ENCODE results near the gene VPS52. TPM values are rescaled to one million over a fixed set of nuclear protein-coding genes. Genes with fewer than 3 reads are reported as not detected.

The VPS52 gene
- total RNA-seq, 1 donor from 2014 or later, result 33.9 TPM

DNA sequence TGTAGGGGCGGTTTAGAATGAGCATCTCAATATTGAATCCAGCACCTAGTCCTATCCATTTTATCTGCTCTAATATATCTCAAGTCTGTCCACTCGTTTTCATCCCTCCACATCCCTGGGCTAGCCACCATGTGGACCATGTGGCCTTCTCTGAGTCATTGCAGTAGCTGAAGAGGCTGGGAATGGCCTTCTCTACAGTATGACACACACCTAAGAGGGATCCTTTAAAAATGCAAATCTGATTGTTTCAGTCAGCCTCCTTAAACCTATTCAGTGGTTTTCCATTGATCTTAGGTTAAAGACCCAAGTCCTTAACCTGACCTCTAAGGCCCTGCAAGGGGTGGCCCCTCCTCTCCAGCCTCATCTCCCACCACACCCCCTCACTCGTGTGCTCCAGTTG is 54.0 kb downstream of the VPS52 start:
- no peak overlapping the region for H3K4me3 ChIP-seq (ENCODE audit: low read depth, low read length)
- TF ChIP-seq, protein P1, sequence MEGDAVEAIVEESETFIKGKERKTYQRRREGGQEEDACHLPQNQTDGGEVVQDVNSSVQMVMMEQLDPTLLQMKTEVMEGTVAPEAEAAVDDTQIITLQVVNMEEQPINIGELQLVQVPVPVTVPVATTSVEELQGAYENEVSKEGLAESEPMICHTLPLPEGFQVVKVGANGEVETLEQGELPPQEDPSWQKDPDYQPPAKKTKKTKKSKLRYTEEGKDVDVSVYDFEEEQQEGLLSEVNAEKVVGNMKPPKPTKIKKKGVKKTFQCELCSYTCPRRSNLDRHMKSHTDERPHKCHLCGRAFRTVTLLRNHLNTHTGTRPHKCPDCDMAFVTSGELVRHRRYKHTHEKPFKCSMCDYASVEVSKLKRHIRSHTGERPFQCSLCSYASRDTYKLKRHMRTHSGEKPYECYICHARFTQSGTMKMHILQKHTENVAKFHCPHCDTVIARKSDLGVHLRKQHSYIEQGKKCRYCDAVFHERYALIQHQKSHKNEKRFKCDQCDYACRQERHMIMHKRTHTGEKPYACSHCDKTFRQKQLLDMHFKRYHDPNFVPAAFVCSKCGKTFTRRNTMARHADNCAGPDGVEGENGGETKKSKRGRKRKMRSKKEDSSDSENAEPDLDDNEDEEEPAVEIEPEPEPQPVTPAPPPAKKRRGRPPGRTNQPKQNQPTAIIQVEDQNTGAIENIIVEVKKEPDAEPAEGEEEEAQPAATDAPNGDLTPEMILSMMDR (conservative IDR thresholded peaks at IDR 0.05; ENCODE audit: low read depth, low read length), result no peak
- DNase-seq (ENCODE audit: low read depth), result no peak

DNA sequence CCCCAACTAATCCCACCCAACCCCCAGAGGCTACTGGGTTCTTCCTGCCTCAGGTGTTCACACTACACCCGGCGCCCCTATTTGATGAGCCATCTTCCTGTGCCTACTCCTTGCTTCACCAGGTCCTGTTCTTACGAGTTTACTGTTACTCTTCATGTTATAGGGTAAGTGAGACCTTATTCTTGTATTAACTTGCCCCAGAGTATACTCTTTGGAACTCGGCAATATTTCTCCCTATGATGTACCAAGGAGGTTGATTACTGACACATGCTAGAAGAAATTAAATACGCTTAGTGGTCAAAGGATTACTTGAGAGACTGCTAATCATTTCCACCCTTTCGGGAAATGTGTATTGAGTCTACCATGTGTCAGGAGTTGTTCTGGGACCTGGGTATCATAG is 54.4 kb downstream of the VPS52 start:
- H3K4me3 ChIP-seq (ENCODE audit: low read depth, low read length), result no peak overlapping the region
- TF ChIP-seq, protein P1 (conservative IDR thresholded peaks at IDR 0.05; ENCODE audit: low read depth, low read length), result no peak
- DNase-seq (ENCODE audit: low read depth), result no peak

DNA sequence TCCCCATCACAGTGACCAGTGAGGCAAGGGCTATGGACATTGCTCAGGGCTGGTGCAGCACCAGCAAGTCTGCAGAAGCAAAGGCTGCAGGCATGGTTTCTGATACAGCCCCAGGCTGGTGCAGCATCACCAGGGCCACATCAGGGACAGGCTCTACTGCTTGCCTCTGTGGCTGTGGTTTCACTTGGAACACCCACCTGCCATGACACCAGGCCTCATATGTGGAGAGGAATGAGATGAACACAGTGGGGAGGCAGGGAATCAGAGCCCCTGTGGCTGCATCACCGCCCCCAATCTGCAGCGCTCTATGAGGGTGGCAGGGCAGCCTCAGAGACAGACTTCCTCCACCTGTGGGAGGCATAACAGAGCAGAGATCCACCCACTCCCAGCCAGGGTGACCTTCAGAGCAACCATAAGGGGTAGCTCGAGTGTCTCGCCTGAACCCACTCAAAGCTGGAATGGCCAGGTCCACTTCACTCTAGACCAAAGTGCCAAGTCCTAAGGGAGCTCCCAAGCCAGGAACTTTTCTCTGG is 55.5 kb downstream of the VPS52 start:
- DNase-seq (ENCODE audit: low read depth), result no peak
- H3K4me3 ChIP-seq (ENCODE audit: low read depth, low read length), result no peak overlapping the region
- TF ChIP-seq, protein P1 (conservative IDR thresholded peaks at IDR 0.05; ENCODE audit: low read depth, low read length), result no peak

DNA sequence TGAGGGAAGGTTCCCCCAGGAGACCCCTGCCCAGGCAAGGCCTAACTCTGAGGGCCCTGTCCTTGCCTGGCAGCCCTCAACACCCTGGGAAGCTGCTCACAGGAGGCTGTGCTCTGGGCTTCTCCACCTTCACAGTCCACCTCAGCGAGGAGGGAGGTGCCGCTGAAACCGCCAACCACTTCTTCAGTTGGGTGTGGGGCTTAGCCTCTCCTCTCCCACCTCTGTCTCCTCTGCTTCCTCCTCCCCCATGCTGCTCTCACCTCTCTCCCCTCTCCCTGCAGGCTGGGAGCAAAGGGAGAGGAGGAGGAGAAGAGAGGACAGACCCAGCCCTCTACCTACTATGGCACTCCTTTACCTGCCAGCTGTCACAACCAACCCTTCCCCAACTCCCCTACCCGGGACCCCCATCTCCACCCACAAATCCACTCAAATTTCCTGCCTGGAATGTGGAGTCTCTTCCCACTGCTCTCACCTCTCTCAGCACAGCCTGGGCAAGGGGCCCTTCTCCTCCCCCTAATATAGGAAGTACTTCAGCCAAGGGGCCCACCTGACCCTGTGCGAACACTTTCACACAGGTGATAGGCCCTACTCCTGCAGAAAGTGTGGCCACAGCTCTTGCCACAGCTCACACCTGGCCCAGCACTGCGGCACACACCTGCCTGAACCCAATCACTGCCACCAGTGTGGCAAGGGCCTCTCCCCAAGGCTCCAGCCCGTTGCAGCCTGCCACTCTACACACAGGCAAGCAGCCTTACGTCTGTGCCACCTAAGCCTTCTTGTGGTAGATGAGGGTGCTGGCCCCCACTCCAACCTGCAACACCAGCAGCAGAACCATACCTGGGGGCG is 56.2 kb downstream of the VPS52 start:
- H3K4me3 ChIP-seq (ENCODE audit: low read depth, low read length), result no peak overlapping the region

DNA sequence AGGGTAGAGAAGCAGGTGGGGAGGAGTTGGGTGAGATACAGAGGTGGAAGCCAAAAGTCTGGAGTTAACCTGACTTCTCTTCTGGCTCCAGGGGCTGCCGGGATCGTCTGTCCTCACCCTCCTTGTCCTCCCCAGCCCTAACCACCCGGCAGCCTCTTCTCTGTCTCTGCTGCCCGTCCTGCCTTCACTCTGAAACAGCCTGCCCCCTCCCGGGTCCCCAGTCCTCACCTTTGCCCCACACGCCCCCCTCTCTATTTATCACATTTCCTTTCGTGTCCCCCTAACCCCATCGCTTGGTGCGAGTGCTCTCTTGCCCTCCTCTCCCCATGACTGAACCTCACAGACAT is 57.7 kb downstream of the VPS52 start:
- H3K4me3 ChIP-seq (ENCODE audit: low read depth, low read length), result peak overlapping the region; percentile 54
- TF ChIP-seq, protein P1 (conservative IDR thresholded peaks at IDR 0.05; ENCODE audit: low read depth, low read length), result no peak
- no peak for DNase-seq (ENCODE audit: low read depth)

More for the DNA sequence above, 56.2 kb downstream of the VPS52 start:
- TF ChIP-seq, protein P1 (conservative IDR thresholded peaks at IDR 0.05; ENCODE audit: low read depth, low read length), result no peak
- no peak for DNase-seq (ENCODE audit: low read depth)

DNA sequence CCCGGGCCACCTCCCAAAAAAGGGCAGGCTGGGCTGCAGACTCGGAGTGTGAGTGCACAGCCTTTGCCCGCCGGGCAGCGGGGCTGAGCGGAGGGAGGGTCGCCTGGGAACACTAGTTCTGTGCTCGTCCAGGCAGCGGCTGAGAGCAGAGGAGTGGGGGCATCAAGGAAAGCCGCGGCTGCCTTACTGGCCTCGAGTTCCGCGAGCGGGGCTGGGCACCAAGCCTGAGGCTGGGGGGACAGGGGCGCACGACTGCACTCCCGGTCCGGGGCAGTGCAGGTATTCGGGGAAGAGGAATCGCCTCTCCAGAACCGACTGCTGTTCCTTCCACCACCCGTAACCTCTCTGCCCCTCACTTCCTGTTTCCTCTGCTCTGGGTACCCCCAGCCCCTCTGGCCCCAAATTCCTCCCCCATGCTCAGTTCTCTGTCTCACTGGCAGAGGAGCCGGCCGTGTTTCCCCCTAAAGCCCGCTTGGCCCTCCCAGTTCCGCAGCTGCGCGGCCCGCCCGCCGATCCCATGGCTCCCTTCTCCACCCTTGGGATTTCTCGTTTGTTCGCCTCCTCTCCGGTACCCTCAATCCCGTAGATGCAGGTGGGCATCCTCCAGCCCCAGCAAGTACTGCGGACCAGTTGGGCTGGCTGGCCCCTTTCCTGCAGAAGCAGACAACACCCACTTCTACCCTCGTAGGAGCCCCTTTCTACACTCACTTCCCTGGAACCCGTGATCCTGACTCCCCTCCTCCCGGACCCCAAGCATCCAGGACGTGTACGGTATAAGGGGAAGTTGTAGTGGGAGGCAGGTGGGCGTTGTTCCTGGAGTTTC is 58.3 kb downstream of the VPS52 start:
- no peak for DNase-seq (ENCODE audit: low read depth)
- TF ChIP-seq, protein P1 (conservative IDR thresholded peaks at IDR 0.05; ENCODE audit: low read depth, low read length), result no peak
- peak overlapping the region; percentile 54 for H3K4me3 ChIP-seq (ENCODE audit: low read depth, low read length)
